Stimulated activated naive CD8-positive, alpha-beta T cell treated with anti-CD3 and anti-CD28 coated beads, Interleukin-15, amount 100 ng/mL, for 72 hours (primary cell): ENCODE measurements around the gene CCDC71.

ENCODE experiments used
- ATAC-seq: fragments of 150-1000 bp; cut with Tn5 transposase; 2 replicates; pipeline ENCODE4 v1.10.0; 2021; ENCODE audit warnings: mild to moderate bottlenecking, moderate library complexity
- DNase-seq, 2 donors: peaks; one replicate each; pipeline ENCODE4 v3.0.0; 2021 to 2022
- H3K27ac Mint-ChIP-seq, 2 donors: one replicate each; pipeline ENCODE4 v1.8.0; 2022; ENCODE audit warnings: mild to moderate bottlenecking in 2 of 2, mixed read lengths in 2 of 2, moderate library complexity in 2 of 2
- H3K27me3 Mint-ChIP-seq: one replicate; pipeline ENCODE4 v1.8.0; 2022; ENCODE audit warnings: mixed read lengths
- H3K4me1 Mint-ChIP-seq: one replicate; pipeline ENCODE4 v1.8.0; 2022; ENCODE audit warnings: mild to moderate bottlenecking, mixed read lengths
- H3K4me3 Mint-ChIP-seq, 2 donors: one replicate each; pipeline ENCODE4 v1.8.0; 2022; ENCODE audit warnings: mild to moderate bottlenecking in 2 of 2, mixed read lengths in 2 of 2, moderate library complexity in 1 of 2
- H3K9me3 Mint-ChIP-seq, 2 donors: one replicate each; pipeline ENCODE4 v1.8.0; 2022; ENCODE audit warnings: mixed read lengths in 2 of 2

Gene CCDC71

GRCh38 chr3:49157289-49157688 lies 8.8 kb downstream of the CCDC71 start:
- H3K9me3 Mint-ChIP-seq = no peaks in the 10 kb centered on the region
- H3K27me3 Mint-ChIP-seq = no peaks in the 10 kb centered on the region
- no peak overlapping the region for H3K27ac Mint-ChIP-seq
- no peak for DNase-seq
- peaks cover 19% of the 10 kb centered on the region for H3K4me1 Mint-ChIP-seq
- no peak overlapping the region for H3K4me3 Mint-ChIP-seq
- no peak for ATAC-seq

- H3K27ac Mint-ChIP-seq = no peak overlapping the region
- no peaks in the 10 kb centered on the region for H3K9me3 Mint-ChIP-seq
- peaks cover 6% of the 10 kb centered on the region for H3K4me1 Mint-ChIP-seq
- DNase-seq (no peak), ATAC-seq (no peak)
- no peak overlapping the region for H3K4me3 Mint-ChIP-seq
- no peaks in the 10 kb centered on the region for H3K27me3 Mint-ChIP-seq
These were observed 12.7 kb downstream of the CCDC71 start for GRCh38 chr3:49153349-49153912.

- no peaks in the 10 kb centered on the region for H3K4me1 Mint-ChIP-seq
- H3K4me3 Mint-ChIP-seq = no peak overlapping the region
- no peaks in the 10 kb centered on the region for H3K9me3 Mint-ChIP-seq
- ATAC-seq = no peak
- no peak for DNase-seq
- no peaks in the 10 kb centered on the region for H3K27me3 Mint-ChIP-seq
- H3K27ac Mint-ChIP-seq = peak overlapping the region; percentile 8 to 81
These were observed 14.5 kb downstream of the CCDC71 start for GRCh38 chr3:49151610-49152009.

GRCh38 chr3:49148159-49148558 lies 18.0 kb downstream of the CCDC71 start:
- no peaks in the 10 kb centered on the region for H3K9me3 Mint-ChIP-seq
- ATAC-seq (no peak), DNase-seq (no peak)
- no peak overlapping the region for H3K27ac Mint-ChIP-seq
- H3K4me3 Mint-ChIP-seq = no peak overlapping the region
- no peaks in the 10 kb centered on the region for H3K4me1 Mint-ChIP-seq
- no peaks in the 10 kb centered on the region for H3K27me3 Mint-ChIP-seq

- no peak for DNase-seq
- ATAC-seq = no peak
These were observed 26.1 kb downstream of the CCDC71 start for GRCh38 chr3:49140080-49140479.

GRCh38 chr3:49135499-49135898 lies 30.6 kb downstream of the CCDC71 start:
- Mint-ChIP-seq H3K9me3 (no peaks in the 10 kb centered on the region), H3K4me1 (peaks cover 8% of the 10 kb centered on the region), H3K27ac (no peak overlapping the region), H3K4me3 (no peak overlapping the region), H3K27me3 (peaks cover 32% of the 10 kb centered on the region)
- ATAC-seq (no peak), DNase-seq (no peak)

More at GRCh38 chr3:49140080-49140479, 26.1 kb downstream of the CCDC71 start:
- Mint-ChIP-seq H3K9me3 (no peaks in the 10 kb centered on the region), H3K4me3 (no peak overlapping the region), H3K27me3 (peaks cover 12% of the 10 kb centered on the region), H3K27ac (peak overlapping the region in 1 of 2 donors; percentile 5), H3K4me1 (no peaks in the 10 kb centered on the region)

GRCh38 chr3:49134471-49135265 lies 31.5 kb downstream of the CCDC71 start:
- ATAC-seq (no peak), DNase-seq (no peak)
- peaks cover 8% of the 10 kb centered on the region for H3K4me1 Mint-ChIP-seq
- no peak overlapping the region for H3K4me3 Mint-ChIP-seq
- H3K27me3 Mint-ChIP-seq = peaks cover 32% of the 10 kb centered on the region
- no peak overlapping the region for H3K27ac Mint-ChIP-seq
- no peaks in the 10 kb centered on the region for H3K9me3 Mint-ChIP-seq

GRCh38 chr3:49133226-49133951 lies 32.7 kb downstream of the CCDC71 start:
- DNase-seq = no peak
- H3K9me3 Mint-ChIP-seq = no peaks in the 10 kb centered on the region
- no peak for ATAC-seq
- peaks cover 8% of the 10 kb centered on the region for H3K4me1 Mint-ChIP-seq
- peaks cover 32% of the 10 kb centered on the region for H3K27me3 Mint-ChIP-seq
- peak overlapping the region in 1 of 2 donors; percentile 48 for H3K4me3 Mint-ChIP-seq
- peak overlapping the region in 1 of 2 donors; percentile 87 for H3K27ac Mint-ChIP-seq

GRCh38 chr3:49132437-49133225 lies 33.5 kb downstream of the CCDC71 start, which contains the start of gene LAMB2:
Gene LAMB2, minus strand, starts transcription at chr3:49133050. Its CDS starts 183 bp downstream, at chr3:49132867.
- DNase-seq (no peak), ATAC-seq (no peak)
- Mint-ChIP-seq H3K4me1 (peaks cover 8% of the 10 kb centered on the region), H3K27me3 (peaks cover 29% of the 10 kb centered on the region), H3K27ac (peak within 1 kb of the TSS in 1 of 2 donors; percentile 87), H3K4me3 (peak within 1 kb of the TSS in 1 of 2 donors; percentile 48), H3K9me3 (no peaks in the 10 kb centered on the region)

- Mint-ChIP-seq H3K27me3 (peaks cover 24% of the 10 kb centered on the region), H3K9me3 (no peaks in the 10 kb centered on the region), H3K4me3 (no peak overlapping the region), H3K4me1 (peaks cover 8% of the 10 kb centered on the region), H3K27ac (no peak overlapping the region)
- no peak for DNase-seq
- ATAC-seq = no peak
These were observed 34.1 kb downstream of the CCDC71 start for GRCh38 chr3:49132073-49132436.

- H3K27ac Mint-ChIP-seq = no peak overlapping the region
- no peaks in the 10 kb centered on the region for H3K9me3 Mint-ChIP-seq
- peaks cover 8% of the 10 kb centered on the region for H3K4me1 Mint-ChIP-seq
- ATAC-seq (no peak), DNase-seq (no peak)
- no peak overlapping the region for H3K4me3 Mint-ChIP-seq
- H3K27me3 Mint-ChIP-seq = peaks cover 24% of the 10 kb centered on the region
These were observed 34.6 kb downstream of the CCDC71 start for GRCh38 chr3:49131576-49131975.

- no peak overlapping the region for H3K4me3 Mint-ChIP-seq
- peaks cover 8% of the 10 kb centered on the region for H3K4me1 Mint-ChIP-seq
- ATAC-seq (no peak), DNase-seq (no peak)
- H3K27ac Mint-ChIP-seq = no peak overlapping the region
- no peaks in the 10 kb centered on the region for H3K9me3 Mint-ChIP-seq
- H3K27me3 Mint-ChIP-seq = peaks cover 24% of the 10 kb centered on the region
These were observed 35.1 kb downstream of the CCDC71 start for GRCh38 chr3:49131040-49131439.

- ATAC-seq = no peak
- no peaks in the 10 kb centered on the region for H3K27me3 Mint-ChIP-seq
- no peak overlapping the region for H3K4me3 Mint-ChIP-seq
- no peaks in the 10 kb centered on the region for H3K9me3 Mint-ChIP-seq
- no peak overlapping the region for H3K27ac Mint-ChIP-seq
- DNase-seq = no peak
- peaks cover 20% of the 10 kb centered on the region for H3K4me1 Mint-ChIP-seq
These were observed 41.0 kb downstream of the CCDC71 start for GRCh38 chr3:49124991-49125670.

- H3K27me3 Mint-ChIP-seq = no peaks in the 10 kb centered on the region
- no peak for DNase-seq
- no peak overlapping the region for H3K4me3 Mint-ChIP-seq
- H3K27ac Mint-ChIP-seq = no peak overlapping the region
- peaks cover 29% of the 10 kb centered on the region for H3K4me1 Mint-ChIP-seq
- no peak for ATAC-seq
- H3K9me3 Mint-ChIP-seq = no peaks in the 10 kb centered on the region
These were observed 41.9 kb downstream of the CCDC71 start for GRCh38 chr3:49124203-49124602.

- Mint-ChIP-seq H3K4me1 (peaks cover 34% of the 10 kb centered on the region), H3K4me3 (no peak overlapping the region), H3K27ac (no peak overlapping the region), H3K27me3 (no peaks in the 10 kb centered on the region), H3K9me3 (no peaks in the 10 kb centered on the region)
- DNase-seq (no peak), ATAC-seq (no peak)
These were observed 42.4 kb downstream of the CCDC71 start for GRCh38 chr3:49123687-49124086.
